Measurements from ENCODE around the gene GART.

GART gene

DNA sequence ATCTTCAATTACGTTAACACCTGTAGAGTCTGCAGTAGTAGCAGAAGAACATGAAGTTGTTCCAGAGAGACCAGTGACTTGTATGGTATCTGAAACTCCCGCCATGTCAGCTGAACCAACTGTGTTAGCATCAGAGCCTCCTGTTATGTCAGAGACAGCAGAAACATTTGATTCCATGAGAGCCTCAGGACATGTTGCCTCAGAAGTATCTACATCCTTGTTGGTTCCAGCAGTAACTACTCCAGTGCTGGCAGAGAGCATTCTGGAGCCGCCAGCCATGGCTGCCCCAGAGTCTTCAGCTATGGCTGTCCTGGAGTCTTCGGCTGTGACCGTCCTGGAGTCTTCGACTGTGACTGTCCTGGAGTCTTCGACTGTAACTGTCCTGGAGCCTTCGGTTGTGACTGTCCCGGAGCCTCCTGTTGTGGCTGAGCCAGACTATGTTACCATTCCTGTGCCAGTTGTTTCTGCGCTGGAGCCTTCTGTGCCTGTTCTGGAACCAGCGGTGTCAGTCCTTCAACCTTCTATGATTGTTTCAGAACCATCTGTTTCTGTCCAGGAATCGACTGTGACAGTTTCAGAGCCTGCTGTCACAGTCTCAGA is 11.2 kb upstream of the GART start:
- no peak for DNase-seq

DNA sequence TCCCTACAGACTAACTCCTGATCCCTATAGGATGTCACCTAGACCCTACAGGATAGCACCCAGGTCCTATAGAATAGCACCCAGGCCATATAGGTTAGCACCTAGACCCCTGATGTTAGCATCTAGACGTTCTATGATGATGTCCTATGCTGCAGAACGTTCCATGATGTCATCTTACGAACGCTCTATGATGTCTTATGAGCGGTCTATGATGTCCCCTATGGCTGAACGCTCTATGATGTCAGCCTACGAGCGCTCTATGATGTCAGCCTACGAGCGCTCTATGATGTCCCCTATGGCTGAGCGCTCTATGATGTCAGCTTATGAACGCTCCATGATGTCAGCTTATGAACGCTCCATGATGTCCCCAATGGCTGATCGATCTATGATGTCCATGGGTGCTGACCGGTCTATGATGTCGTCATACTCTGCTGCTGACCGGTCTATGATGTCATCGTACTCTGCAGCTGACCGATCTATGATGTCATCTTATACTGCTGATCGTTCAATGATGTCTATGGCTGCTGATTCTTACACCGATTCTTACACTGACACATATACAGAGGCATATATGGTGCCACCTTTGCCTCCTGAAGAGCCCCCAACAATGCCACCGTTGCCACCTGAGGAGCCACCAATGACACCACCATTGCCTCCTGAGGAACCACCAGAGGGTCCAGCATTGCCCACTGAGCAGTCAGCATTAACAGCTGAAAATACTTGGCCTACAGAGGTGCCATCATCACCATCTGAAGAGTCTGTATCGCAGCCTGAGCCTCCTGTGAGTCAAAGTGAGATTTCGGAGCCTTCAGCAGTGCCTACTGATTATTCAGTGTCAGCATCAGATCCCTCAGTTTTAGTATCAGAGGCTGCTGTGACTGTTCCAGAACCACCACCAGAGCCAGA is 10.4 kb upstream of the GART start:
- DNase-seq, result no peak

DNA sequence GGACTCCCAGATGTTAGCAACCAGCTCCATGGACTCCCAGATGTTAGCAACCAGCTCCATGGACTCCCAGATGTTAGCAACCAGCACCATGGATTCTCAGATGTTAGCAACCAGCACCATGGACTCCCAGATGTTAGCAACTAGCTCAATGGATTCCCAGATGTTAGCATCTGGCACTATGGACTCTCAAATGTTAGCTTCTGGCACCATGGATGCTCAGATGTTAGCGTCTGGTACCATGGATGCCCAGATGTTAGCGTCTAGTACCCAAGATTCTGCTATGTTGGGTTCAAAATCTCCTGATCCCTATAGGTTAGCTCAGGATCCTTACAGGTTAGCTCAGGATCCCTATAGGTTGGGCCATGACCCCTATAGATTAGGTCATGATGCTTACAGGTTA is 9.7 kb upstream of the GART start:
- no peak for DNase-seq

DNA sequence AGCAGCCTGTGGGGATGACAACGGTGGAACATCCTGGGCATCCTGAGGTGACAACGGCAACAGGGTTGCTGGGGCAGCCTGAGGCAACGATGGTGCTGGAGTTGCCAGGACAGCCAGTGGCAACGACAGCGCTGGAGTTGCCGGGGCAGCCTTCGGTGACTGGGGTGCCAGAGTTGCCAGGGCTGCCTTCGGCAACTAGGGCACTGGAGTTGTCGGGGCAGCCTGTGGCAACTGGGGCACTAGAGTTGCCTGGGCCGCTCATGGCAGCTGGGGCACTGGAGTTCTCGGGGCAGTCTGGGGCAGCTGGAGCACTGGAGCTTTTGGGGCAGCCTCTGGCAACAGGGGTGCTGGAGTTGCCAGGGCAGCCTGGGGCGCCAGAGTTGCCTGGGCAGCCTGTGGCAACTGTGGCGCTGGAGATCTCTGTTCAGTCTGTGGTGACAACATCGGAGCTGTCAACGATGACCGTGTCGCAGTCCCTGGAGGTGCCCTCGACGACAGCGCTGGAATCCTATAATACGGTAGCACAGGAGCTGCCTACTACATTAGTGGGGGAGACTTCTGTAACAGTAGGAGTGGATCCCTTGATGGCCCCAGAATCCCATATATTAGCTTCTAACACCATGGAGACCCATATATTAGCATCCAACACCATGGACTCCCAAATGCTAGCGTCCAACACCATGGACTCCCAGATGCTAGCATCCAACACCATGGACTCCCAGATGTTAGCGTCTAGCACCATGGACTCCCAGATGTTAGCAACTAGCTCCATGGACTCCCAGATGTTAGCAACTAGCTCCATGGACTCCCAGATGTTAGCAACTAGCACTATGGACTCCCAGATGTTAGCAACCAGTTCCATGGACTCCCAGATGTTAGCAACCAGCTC is 9.1 kb upstream of the GART start:
- no peak for DNase-seq

DNA sequence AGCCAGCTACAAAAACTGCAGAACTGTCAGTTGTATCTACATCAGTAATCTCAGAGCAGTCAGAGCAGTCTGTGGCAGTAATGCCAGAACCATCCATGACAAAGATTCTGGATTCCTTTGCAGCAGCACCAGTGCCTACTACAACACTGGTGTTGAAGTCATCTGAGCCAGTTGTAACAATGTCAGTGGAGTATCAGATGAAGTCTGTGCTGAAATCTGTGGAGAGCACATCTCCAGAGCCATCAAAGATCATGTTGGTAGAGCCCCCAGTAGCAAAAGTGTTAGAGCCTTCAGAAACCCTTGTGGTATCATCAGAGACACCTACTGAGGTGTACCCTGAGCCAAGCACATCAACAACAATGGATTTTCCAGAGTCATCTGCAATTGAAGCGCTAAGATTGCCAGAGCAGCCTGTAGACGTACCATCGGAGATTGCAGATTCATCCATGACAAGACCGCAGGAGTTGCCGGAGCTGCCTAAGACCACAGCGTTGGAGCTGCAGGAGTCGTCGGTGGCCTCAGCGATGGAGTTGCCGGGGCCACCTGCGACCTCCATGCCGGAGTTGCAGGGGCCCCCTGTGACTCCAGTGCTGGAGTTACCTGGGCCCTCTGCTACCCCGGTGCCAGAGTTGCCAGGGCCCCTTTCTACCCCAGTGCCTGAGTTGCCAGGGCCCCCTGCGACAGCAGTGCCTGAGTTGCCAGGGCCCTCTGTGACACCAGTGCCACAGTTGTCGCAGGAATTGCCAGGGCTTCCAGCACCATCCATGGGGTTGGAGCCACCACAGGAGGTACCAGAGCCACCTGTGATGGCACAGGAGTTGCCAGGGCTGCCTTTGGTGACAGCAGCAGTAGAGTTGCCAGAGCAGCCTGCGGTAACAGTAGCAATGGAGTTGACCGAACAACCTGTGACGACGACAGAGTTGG is 8.2 kb upstream of the GART start:
- DNase-seq, result no peak

DNA sequence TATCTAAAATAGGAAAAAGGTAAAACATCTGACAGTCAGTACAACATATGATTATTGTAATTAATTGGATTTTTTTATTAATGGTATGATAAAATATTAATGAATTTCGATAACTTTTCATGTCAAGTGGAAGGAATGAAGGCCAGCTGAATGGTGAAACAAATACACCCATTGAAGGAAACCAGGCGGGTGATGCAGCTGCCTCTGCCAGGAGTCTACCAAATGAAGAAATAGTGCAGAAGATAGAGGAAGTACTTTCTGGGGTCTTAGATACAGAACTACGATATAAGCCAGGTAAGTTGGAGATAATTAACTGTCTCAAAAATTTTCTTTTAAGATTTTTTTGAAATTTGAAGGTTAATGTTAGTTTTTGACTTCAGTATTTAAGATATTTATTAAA is 4.2 kb upstream of the GART start:
- DNase-seq, result no peak

DNA sequence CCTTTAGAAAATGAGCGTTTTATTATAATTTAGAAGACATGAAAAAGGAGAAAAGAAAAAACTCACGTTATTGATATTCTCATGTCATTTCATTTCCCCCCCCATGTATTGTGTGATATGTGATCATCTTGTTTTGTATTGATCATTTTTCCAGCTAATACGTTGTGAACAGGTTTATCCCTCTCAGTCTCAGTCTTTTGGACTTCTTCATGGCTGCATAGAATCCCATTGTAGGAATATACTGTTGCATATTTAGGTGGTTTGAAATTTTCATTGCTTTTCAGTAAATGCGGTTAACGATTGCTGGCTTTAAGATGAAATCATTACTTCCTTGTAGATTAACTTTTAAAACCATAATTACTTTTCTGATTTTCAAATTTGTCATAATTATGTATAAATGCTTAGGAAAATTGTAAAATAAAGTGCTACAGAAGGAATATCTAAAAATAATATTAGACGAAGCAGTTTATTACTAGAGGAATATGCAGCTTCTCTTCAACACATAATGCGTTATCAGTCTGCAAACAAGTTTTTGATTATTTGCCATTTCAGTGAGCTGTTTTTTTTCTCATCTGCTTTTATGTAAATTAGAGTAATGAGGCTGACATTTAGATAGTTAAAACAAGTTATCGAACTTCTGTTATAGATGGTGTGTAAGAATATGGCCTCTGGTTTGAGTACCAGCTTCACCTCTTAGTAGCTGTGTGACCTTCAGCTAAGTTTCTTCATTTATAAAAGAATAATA is 2.7 kb upstream of the GART start:
- DNase-seq, result no peak

DNA sequence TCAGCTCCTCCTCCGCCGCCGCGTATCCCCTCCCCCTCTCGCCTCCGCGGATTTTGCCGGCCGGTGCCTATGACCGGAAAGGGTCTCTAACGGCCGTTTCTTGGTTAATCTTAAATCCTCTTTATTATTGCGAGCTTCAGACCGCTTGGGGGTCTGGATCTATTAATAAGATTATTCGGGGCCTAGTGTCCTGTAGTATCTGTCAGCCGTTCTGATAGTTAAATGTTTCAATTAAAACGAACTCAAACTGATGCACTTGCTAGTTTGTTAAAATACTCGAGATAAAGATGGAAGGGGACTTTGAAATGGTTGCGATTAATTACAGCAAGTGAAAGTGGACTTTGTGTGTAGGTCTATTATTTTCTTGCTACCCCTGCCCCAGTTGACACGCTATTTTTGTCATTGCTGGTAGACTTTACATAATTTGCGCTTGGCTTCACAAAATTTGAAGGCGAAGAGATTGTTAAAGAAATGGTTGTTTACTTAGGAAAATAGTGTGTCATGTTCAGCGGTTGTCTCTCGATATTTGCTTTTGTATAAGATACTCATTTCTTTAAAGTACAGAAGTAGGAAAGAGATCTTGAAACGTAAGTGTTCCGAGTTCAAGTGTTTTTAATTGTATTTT is 1.7 kb upstream of the GART start:
- DNase-seq, result no peak

DNA sequence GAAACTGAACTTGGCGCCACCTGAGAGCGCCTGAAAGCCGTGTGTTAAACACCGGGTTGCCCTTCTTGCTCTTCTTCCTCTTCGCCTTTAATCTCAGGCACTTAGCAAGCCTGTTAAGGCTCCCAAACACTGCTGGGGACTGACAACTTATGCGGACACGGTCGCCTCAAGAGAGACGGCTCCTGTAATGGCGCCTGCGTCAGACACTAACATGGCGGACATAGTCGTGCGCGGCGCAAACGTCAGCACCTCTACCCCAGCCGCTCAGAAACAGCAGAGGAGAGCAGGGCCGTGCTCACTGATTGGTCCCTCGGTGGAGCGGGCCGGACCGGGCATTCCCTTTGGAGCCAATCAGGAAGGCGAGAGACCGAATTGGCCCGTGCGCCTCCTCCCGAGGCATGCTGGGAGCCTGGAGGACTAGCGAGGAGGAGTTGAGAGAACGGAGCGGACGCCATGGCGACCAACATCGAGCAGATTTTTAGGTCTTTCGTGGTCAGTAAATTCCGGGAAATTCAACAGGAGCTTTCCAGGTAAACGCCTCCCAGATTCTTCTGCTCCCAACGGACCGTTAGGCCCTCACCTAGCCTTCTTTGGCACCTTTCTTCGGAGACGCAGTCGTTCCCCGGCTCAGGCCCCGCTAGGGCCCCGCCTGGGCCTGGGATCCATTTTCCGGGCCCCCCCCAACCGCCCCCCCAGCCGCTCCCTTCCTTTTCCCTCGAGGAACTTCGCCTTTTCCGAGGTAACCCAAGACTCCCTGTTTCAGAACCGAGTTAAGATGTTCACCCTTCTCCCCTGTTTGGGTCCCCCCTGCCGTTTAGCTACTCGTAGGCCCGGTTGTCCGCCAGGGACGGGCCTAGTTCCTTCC is 955 bp upstream of the GART start, which contains the start of gene SON:
SON (plus strand) TSS at position 399 of the 865 bp plus-strand sequence; CDS start at position 454, 55 bp downstream.
- peak; percentile 82 for DNase-seq

DNA sequence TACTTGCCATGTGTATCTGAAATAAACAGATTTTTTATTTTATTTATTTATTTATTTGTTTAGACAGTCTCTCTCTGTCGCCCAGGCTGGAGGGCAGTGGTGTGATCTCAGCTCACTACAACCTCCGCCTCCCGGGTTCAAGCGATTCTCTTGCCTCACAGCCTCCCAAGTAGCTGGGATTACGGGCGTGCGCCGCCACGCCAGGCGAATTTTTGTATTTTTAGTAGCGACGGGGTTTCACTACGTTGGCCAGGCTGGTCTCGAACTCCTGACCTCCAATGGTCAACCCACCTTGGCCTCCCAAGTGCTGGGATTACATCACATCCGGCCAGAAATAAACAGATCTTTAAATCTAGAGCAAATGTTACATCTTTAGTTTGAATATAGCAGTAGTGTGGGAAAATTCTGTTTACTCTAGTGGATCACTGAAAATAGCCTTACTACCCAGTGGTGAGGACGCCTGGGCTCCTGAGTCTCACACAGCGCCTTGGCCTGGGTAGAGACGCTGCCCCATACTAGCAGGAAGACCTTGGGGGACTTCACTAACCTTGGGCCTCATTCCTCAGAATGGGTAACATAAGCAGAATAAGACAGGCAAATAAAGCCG is 709 bp downstream of the GART start:
- no peak for DNase-seq

DNA sequence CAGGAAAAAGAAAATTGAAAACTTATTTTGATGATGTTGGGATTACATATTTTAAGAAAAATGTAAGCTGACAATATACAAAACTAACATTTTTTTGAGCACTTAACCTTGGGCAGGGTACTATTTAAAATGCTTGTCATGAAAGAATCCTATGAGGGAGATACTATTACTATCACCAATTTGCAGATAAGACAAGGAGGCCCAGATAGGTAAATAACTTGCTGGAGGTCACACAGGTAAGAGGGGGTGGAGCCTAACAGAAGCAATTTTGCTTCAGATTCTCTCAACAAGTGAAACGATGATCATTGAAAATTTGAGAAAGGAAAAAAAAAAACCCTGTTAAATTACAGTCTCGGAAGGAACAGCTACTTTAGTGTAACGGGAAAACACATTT is 1.2 kb downstream of the GART start:
- no peak for DNase-seq

DNA sequence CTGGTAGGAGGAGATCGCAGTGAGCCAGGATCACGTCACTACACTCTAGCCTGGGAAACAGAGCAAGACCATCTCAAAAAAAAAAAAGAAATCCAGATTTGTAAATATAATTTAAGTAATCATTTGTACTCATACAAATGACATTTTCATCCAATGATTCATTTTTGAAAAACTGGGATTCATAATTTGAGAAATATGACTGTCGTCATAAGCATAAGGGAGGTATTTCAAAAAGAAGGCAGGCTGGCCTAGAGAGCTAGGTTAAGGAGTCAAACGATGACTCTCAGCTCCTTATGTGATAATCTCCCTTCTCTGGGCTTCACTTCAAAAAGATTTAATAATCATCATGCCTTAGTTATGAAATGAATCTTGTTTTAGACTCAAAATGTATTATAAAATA is 2.3 kb downstream of the GART start:
- DNase-seq, result no peak

DNA sequence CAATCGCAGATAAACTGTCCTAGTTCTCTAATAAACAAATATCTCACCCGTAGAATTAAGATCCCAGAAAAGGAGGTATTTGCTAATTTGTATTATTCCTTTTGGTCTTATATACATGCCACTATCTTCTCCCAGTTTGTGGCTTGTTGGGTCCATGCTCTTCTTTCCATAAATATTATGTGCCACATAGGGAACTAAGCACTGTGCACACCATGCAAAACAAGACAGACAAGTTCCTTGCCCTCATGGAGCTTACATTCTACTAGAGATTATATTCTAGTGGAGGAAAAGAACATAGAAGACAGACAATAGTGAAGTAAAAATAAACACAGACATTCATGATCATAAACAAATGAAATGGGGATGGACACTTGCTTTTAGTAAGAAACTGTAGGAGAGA is 4.7 kb downstream of the GART start:
- DNase-seq, result no peak

DNA sequence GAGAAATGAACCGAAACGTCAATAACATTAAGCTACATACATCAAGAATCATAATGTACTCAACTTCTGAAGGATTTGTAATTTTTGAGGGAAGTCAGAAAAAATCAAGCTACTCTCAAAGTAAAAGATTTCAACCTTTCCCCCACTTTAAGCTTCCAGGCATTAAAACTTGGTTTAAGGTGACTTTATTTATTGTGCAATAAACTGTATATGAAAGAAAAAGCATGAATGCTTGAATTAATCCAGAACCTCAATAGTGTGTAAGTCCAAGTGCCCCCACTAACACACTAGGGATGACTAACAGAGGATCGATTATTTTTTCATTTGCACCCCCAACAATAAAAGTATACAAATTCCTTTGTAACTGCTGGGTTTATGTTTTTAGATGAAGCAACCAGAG is 10.9 kb downstream of the GART start:
- no peak for DNase-seq

DNA sequence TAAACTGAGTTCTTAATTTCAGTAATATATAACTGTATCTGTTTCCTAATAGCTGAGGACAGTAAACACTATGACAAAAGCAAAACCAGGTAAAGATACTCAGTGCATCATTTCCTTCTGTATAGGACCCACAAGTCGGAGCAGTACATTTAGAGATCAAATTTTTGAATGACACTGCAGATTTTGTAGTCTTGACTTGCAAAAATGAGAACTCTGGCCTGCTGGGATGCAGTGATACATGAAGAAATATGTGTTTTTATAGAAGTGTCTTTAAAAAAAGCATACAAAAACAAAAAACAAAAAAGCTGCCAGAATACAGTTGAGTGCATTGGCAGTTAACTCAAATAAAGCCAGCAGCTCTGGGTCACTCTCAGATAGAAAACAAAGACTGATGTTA is 19.0 kb downstream of the GART start:
- no peak for DNase-seq

DNA sequence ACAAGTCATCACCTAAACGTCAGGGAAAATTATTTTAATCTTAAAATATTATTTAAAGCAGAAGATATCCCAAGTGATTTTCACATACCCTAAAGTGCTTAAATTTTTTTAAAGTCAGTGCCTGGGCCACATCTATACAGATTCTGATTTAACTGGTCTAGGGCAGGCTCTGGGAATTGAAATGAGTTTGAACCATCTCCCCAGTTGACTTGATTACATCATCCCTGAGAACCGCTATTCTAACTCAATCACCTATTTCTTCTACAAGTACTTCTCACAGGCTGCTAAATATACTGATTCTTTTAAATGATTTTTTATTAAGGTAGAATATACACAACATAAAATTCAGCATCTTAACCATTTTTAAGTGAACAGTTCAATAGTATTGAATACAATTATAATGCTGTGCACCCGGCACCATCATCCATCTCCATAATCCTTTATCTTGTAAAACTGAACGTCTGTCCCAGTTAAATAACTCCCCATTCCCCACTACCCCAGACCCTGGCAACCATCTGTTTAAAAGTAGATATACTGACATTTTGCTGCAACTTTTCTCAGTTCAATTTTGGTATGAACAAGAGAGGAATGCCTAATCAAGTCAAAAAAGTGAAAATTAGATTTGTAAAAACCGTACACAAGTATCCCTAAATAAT is 19.5 kb downstream of the GART start:
- no peak for DNase-seq

DNA sequence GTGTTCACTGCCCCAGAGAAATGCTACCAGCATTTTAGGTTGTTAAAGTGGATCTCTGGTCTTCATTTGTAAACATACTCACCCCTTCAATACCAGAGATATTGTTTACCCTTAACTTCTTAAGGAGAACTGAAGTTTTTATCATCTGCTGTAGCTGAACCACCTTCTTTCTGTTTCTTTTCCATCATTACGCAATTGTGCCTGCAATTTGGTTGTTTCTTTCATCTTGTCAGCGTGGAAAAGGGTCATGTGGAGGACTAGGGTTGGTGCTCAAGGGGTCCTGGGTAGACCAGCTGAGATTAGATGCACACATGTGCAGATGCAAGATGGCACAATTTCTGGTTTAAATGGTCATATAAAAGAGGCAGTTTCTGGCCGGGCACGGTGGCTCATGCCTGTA is 23.0 kb downstream of the GART start:
- no peak for DNase-seq

DNA sequence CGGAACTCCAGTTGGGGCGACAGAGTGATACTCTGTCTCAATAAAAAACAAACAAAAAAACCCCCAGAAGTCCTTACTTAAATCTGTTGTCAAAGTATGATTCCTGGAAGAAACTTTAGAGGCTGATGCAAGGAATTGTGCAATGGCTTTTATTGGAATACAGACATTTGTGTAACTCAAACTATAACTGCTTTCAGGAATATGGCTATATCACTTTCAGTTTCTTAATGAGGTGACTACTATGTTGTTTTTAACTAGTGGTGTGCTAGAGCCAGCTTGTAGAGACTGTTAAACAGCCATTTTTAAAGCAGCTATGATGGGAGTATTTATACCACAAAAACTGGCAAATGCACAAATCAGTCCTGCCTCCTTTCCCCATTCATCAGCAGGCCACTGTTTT is 27.7 kb downstream of the GART start:
- no peak for DNase-seq

DNA sequence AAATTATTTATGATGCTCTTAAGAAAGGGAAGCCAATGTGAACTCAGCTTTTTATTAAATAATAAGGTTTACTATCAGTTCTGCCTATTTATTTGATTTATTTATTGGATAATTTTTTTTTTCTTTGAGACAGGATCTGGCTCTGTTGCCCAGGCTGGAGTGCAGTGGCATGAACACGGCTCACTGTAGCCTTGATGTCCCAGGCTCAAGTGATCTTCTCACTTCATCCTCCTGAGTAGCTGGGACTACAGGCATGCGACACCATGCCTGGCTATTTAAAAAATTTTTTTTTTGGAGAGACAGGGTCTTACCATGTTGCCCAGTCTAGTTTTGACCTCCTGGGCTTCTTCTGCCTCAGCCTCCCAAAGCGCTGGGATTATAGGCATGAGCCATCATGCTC is 29.4 kb downstream of the GART start:
- DNase-seq, result no peak
